ENCODE data around the gene HES5.

HES5 gene

DNA sequence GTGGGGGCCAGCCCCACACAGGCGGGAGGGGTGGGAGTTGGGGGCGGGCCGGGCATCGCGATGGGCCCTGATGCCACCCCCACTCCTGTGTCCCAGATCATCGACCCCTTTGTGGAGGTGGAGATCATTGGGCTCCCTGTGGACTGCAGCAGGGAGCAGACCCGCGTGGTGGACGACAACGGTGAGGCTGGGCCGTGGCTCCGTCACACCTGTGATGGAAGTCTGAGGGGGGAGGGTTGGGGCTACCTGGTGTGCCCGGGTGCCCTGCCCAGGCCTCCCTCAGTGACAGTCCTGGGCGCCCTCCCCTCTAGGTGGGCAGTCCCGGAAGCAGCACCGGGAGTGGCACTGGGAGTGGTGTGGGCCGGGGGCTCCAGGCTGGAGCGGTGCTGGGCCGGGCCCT, 31.4 kb downstream of the HES5 start:
- DNase-seq: no peak

DNA sequence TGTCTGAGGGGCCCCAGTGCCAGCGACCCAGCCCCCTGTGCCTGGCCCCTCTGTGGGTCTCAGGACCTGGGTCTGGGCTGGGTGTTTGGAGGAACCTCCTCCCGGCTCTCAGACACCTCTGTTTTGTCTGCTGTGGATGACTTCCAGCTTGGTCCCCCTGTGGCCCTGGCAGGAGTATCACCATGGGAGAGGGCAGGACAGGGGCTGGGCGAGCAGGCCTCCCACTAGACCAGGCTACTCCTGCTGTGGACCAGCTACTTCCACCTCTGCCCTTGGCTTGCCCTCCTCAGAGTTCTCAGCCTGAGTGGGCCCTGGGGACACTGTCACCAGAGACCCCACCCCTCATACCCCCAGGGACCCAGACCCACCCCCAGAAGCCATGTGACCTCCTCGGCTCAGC, 32.2 kb downstream of the HES5 start:
- no peak for DNase-seq

DNA sequence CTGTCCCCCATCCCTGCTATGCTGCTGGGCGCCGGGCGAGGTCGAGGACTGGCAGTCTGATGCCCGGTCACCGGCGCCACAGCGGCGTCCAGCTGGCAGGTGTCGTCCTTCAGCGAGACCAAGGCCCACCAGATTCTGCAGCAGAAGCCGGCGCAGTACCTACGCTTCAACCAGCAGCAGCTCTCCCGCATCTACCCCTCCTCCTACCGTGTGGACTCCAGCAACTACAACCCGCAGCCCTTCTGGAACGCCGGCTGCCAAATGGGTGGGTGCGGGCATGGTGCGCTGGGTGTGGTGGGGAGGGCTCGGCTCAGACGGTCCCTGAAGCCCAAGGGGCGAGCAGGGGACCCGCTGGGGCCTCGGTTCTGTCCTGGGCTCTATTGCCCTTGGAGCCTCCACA, 33.3 kb downstream of the HES5 start:
- DNase-seq: no peak

DNA sequence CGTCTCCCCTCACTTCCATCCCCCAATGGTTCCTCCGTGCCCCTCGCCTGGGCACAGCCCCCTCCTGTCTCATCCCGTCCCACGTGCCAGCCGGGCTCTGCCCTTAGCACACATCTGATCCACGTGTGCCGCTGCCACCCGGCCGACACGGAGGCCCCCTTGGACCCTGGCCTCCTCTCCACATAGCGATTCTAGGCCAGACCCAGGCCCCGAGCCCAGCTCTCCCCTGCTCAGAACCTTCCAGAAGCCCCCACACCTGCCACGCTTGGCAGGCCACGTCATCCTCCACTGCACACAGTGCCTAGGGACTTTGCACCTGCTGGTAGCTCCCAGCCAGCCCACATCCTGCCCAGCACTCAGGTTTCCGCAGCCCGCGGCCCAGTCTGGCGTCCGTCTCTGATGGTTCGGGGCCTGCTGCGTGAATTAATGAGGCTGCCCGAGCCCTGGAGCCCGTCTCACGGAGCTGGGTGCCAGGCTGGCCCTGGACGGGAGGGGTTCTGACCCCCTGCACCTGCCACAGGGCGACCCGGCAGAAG, 33.9 kb downstream of the HES5 start:
- no peak for DNase-seq

DNA sequence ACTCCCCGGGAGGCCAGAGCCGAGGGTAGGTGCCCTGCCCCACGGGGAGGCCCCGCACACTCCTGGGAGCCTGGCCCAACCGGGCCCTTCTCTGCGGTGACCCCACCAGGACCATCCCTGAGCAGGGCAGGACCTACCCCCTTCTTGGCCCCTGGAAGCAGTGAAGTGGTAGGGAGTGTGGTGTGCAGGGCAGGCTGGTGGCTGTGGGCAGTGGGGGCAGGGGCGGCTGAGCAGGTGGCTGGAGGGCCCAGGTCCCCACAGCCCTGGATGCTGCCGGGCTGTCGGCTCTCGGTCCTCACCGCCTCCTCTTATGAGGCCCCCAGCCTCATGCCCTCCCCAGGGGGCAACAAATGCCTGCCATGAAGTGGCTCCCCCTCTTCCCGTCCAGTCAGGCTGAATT, 34.5 kb downstream of the HES5 start:
- DNase-seq: no peak

DNA sequence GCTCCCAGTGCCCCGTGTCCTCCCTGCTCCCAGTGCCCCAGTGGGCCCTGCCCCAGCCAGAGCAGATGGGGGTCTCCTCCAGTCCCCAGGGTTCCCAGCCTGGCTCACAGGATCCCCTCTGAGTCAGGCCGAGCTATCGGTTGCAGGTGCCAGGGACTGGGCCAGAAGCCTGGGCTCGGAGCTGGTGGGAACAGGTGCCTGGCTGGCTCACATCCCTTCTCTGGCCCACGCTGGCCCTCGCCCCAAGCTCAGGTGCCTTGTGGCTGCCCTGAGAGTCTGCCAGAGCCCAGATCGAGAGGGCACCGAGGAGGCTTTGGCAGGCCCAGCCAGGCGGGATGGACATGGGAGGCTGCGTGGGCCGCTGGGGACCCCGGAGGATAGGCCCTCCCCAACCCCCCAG, 35.0 kb downstream of the HES5 start:
- no peak for DNase-seq

DNA sequence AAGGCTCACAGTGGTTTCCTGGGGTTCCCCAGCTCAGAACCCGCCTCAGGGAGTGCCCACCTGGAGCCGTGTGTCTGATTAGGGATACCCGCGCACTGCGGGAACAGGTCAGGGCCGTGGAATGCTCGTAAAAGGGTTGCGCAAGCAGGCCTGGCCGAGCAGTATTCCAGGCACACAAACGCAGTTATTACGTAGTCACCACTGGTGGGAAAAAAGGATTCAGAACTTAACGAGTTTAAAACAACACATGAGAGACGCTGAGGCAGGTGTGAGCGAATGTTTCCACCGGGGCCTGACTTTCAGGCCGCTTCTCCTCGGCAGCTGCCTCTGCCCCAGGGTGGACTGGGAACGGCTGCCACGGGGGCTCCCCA, 35.8 kb downstream of the HES5 start:
- no peak for DNase-seq

DNA sequence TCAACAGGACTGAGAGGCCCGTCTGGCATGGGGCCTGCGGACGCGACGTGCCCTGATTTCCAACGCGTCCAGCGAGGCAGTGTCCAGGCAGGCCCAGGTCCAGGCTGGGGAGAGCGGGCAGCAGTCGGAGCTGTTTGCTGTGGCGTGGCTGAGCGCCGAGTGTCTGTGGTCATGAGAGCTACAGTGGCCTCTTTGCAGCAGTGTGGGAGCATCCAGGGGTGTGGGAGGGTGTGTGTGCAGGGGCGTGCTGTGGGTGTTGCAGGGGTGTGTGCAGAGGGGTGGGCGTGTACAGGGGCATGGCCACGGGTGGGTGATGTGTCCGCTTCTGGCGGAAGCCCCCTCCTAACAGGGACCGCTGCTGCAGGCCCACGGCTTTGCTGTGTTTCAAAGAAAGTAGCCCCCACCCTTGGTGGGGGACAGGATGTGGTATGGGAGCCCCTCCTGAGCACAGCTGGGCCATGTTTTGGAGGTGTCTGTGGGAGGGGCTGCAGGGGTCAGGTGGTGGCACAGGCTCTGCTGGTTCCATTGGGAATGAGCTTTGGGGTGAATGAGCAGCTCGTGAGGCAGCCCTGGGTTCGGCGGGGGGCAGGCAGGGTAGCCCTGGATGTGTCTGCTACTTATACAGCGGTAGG, 36.3 kb downstream of the HES5 start:
- no peak for DNase-seq

DNA sequence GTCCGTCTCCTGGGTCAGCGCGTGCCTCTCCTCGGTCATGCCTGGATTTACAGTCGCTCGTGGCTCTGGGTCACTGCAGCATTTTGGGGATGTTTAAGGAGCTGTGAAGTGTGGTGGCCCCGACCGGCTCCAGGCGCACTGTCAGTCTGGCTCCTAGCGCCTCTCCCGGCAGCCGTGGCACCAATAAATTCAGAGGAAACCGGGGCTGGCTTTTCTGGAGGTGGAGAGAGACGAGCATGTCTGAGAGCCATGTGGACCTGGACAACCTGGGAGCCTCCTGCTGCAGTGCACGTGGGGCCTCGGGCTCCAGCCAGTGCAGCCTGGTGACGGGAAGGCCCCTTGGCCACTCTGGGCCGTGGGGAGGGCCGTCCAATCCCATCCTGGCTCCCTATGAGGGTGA, 36.8 kb downstream of the HES5 start:
- no peak for DNase-seq

DNA sequence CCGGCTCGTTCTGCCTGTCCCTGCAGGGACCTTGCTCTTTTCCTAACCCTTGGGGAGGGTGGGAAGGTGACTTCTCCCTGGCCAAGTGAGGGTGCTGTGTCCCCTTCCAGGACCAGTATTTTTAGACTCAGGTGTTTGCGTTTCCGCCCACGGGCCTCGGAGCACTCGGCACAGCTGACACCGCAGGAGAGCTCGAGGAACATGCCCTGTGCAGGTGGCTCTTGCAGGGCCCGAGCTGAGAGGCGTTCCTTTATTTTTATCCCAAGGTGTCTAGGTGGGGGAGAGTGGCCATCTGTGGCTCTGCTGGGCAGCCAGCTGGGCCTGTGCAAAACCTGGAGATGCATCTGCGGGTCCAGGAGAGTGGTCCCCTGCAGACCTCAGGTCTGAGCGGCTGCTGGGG, 38.0 kb downstream of the HES5 start:
- DNase-seq: no peak

DNA sequence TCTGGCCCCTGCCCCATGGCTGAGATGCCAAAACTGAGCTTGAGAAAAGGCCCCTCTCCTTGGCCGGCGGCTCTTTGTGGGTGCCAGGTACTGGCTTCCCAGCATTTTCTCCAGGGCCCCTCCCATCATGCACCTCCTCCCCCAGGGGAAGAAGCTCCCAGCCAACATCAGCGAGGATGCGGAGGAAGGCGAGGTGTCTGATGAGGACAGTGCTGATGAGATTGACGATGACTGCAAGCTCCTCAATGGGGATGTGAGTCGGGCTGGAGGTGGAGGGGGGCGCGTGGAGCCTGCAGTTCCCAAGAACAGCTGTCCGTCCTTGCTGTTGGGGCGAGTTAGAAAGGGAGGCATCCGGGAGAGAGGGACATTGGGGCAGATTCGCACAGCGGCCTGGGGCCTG, 40.4 kb downstream of the HES5 start:
- DNase-seq: no peak

DNA sequence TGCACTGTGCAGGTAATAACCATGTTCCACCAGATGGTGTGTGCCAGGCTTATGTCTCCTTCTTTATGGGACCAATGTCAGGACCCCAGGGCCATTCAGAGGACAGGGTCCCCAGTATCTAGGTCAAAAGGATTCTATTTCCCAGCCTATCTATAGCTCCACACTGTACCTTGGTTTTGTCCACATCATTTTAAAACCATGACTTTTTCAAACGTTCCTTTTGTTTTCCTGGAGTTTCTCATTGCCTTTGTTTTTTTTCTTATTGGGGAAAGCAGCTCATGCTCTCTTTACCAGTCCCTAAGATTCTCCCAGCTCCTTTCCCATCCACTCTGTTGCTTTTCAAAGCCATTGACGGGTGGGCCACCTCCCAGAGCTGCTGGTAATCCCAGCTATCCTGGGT, 41.4 kb downstream of the HES5 start:
- no peak for DNase-seq

DNA sequence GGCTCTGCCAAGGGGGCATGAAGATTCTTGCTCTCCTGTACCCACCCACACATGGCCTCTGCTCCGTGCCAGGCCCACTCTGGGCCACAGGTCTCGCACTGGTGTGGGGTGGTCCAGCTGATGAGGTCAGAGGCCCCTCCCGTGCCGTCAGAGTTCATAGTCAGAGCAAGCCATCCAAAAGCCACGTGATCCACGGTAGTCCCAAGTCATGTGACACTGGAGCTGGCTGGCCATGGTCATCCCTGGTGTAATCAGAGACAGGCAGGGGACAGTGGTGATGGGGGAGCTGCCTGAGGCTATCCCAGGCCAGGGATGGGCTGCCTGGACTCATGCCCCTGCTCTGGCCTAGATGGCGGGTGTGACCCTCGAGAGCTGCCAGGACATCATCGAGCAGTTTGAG, 43.5 kb downstream of the HES5 start:
- no peak for DNase-seq

DNA sequence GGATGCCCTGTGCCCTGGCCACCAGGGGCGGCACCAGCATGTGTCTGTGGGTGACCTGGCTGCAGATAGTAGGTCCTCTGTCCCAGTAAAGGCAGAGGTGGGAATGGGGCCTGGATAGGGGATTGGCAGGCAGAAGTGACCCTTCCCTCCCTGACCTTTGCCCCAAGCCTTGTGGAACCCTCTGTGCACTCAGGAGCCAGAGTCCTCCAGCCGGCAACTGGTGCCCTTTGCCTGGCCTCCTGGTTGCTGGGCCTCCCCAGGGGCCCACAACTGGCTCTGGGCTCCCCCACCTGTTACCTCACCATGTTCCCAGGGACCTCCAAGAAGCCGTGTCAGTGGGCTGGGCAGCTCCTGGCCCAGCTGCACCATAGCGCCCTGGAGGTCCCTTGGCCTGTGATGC, 44.0 kb downstream of the HES5 start:
- no peak for DNase-seq

DNA sequence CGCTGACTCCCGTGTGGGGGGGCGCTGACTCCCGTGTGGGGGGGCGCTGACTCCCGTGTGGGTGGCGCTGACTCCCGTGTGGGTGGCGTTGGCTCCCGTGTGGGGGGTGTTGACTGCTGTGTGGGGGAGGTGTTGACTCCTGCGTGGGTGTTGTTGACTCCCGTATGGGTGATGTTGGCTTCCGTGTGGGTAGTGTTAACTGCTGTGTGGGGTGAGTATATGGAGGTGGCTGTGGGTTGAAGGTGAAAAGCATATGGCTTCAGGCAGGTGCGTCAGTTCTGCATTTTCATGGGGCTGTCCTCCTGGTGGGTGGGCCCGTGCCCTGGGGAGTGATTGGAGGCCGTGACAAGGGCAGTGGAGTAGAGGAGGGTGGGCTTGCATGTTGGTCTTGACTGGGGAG, 46.1 kb downstream of the HES5 start:
- DNase-seq: no peak

DNA sequence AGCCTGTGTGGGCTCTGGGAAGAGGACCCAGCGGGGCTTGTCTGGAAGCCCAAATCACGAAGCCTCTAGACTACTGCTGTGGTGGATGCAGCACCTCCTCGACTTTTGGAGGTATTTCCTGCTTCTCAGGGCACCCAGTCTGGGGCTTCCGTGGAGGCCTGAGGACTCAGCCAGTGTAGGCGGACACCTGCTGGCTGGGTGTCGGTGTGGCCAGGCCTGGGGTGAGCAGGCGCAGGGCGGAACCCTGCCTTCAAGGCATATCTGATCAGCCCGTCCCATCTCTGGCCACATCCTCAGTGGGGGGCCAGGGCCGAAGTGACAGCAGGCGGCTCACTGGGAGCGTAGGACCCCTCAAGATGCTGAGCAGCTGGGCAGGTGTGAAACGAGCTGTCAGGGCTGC, 47.0 kb downstream of the HES5 start:
- DNase-seq: no peak

DNA sequence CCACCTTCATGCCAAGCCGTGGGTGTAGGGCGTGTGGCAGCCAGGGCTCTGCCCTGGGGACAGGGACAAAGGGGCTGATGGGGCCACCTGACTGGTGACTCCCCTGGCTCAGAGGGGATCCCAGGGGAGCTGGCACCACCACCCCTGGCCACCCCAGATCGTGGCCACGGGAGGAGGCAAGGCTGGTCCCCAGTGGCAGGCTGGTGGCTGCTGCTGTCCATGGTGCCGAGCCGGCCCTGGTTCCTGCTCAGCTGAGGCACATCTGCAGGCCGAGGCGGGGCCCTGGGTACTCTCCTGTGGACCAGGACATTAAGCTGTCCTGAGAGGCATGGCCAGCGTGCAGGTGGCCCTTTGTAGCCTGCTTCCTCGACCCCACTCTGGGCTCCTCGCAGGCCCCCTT, 47.5 kb downstream of the HES5 start:
- DNase-seq: no peak

DNA sequence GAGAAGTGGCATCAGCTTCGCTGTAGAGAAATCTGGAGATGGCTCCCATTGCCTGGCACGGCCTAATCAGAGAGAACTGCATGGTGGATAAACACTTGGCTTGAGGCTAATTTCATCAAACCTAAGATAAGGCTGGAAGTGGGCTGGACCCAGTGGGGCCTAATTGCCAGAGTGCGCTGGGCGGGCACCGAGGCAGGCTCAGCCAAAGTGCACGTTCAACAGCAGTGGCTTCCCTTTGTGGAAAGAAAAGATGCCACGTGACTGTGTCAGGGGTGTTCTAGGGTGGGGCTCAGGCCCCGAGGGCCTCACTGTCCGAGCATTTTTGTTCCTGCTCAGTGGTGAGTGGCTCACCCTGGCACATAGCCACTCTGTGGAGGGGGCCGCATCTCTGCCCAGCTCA, 48.2 kb downstream of the HES5 start:
- no peak for DNase-seq

DNA sequence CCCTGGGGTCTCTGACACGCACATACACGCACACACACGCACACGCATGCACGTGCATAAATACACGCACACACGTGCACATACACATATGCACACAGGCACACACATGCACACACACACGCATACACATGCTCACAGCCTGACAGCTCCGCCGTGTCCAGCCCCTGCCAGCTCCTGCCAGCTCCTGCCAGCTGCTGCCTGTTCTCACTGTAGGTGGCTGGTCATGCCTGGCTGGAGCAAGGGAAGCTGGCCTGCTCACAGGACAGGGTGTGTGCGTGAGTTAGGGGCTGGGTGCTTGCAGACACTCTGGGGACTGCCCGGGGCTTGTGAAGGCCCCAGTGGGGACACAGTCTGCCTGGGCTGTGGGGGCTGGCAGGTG, 49.1 kb downstream of the HES5 start:
- DNase-seq: no peak

DNA sequence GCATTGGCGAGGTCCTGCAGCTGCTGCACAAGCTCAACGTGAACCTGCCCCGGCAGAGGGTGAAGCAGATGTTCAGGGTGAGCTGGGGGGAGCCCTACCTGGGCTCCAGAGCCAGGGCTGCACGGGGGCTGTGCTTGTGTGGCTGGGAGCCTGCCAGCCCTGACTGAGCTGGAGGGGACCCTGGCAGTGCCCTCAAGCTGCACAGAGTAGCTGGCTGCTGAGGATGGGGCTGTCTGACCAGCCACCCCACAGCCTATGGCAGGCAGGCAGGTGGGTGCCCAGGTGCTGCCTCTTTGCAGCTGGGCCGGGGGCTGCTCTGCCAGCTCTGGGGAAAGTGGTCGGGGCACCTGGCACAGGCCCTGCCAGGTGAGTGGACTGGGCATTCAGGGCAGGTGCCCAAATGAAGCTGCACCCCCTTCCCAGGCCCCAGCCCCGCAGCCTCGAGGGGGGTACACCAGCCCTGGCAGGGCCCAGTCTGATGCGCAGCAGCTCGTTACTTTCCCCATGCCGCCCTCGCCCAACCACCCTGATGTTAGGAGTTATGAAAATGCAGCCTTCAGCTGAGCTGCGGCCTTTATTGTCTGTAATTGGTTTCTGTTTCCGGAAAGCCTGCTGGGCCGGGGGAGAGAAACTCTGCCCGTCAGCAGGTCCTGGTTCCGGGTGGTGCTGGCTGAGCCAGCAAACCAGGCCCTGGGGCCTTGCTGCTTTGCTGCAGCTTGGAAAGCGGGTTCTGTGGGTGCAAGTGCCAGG, 49.7 kb downstream of the HES5 start:
- DNase-seq: no peak

DNA sequence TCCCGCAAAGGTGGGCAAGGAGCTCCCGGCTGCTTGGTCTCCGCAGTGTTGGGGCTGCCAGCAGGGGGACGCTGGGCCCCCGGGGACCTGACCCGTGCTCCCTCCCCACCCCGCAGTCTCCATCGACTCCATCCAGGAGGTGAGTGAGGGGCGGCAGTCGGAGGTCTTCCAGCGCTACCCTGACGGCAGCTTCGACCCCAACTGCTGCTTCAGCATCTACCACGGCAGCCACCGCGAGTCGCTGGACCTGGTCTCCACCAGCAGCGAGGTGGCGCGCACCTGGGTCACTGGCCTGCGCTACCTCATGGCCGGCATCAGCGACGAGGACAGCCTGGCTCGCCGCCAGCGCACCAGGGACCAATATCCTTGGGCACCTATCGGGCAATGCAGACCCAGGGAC, 50.4 kb downstream of the HES5 start:
- DNase-seq: no peak

DNA sequence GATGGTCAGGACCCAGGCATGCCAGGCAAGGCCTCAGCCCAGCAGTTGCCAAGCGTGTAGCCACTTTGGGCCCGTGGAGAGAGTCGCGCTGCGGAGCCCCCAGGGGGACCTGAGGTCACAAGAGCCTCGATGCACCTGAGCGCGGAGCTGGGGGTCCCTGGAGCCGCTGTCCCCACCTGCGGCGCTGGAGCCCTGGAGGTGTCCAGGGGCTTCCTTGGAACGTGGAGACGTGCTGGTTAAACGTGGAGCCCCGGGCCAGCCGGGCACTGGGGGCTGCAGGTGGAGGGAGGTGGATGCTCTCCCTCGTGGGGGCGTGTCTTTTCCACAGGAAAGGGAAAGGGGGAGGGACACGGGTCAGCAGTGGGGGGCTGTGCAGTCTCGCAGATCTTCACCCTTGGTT, 50.9 kb downstream of the HES5 start:
- DNase-seq: no peak

Measured in DMS153 (cell line).